GM21825 (cell line): ENCODE measurements around the gene EXT2.

Source experiments
- ATAC-seq: cut with Tn5 transposase; IDR thresholded peaks from one replicate; pipeline ENCODE4 v1.9.1; 2021; ENCODE audit warnings: mild to moderate bottlenecking, moderate library complexity; ENCODE audit not compliant: unreplicated experiment

The EXT2 gene

GRCh38 chr11:44095506-44096359 lies at the start of gene EXT2:
TSS of gene EXT2 (plus strand) at chr11:44095678. CDS start at chr11:44107713, 12,035 bp downstream.
- peak; percentile 90 for ATAC-seq

GRCh38 chr11:44046182-44046581 lies 49.3 kb upstream of the EXT2 start:
- no peak for ATAC-seq

- ATAC-seq, result no peak
These were observed 48.2 kb upstream of the EXT2 start for GRCh38 chr11:44047298-44047697.

- ATAC-seq, result no peak
These were observed 47.5 kb upstream of the EXT2 start, which contains the start of gene ACCSL for GRCh38 chr11:44047931-44048431. TSS of gene ACCSL (plus strand) at chr11:44047981. CDS start at chr11:44048037, 56 bp downstream.

- no peak for ATAC-seq
These were observed 45.6 kb upstream of the EXT2 start for GRCh38 chr11:44049832-44050231.

GRCh38 chr11:44051171-44051570 lies 44.3 kb upstream of the EXT2 start:
- no peak for ATAC-seq

- no peak for ATAC-seq
These were observed 38.1 kb upstream of the EXT2 start for GRCh38 chr11:44057340-44057739.

GRCh38 chr11:44058275-44058674 lies 37.2 kb upstream of the EXT2 start:
- ATAC-seq, result no peak

- no peak for ATAC-seq
These were observed 30.3 kb upstream of the EXT2 start for GRCh38 chr11:44065161-44065661.

- peak; percentile 97 for ATAC-seq
These were observed 29.4 kb upstream of the EXT2 start, which contains the start of gene ACCS for GRCh38 chr11:44065841-44066731. TSS of gene ACCS (plus strand) at chr11:44066270. CDS start at chr11:44067628, 1,358 bp downstream.

GRCh38 chr11:44066732-44067141 lies 28.7 kb upstream of the EXT2 start:
- no peak for ATAC-seq

GRCh38 chr11:44067266-44067665 lies 28.2 kb upstream of the EXT2 start:
- no peak for ATAC-seq

GRCh38 chr11:44068180-44068579 lies 27.3 kb upstream of the EXT2 start:
- ATAC-seq, result no peak

GRCh38 chr11:44071157-44071556 lies 24.3 kb upstream of the EXT2 start:
- no peak for ATAC-seq

GRCh38 chr11:44072757-44073658 lies 22.5 kb upstream of the EXT2 start:
- ATAC-seq, result no peak

GRCh38 chr11:44078794-44079193 lies 16.7 kb upstream of the EXT2 start:
- no peak for ATAC-seq

GRCh38 chr11:44079376-44079775 lies 16.1 kb upstream of the EXT2 start:
- no peak for ATAC-seq

GRCh38 chr11:44080951-44081350 lies 14.5 kb upstream of the EXT2 start:
- no peak for ATAC-seq

- ATAC-seq, result no peak
These were observed 12.8 kb upstream of the EXT2 start for GRCh38 chr11:44082645-44083044.

- no peak for ATAC-seq
These were observed 12.0 kb upstream of the EXT2 start for GRCh38 chr11:44083433-44083832.
